Activated CD8-positive, alpha-beta T cell treated with anti-CD3 and anti-CD28 coated beads for 36 hours (primary cell): ENCODE results near the gene FBXW2. TPM values are rescaled to one million over a fixed set of nuclear protein-coding genes. Genes with fewer than 3 reads are reported as not detected.

Experiments used
- ATAC-seq: fragments of 200-7000 bp; cut with Tn5 transposase; one replicate; pipeline ENCODE4 v1.10.0; 2021; ENCODE audit warnings: mild to moderate bottlenecking, moderate library complexity
- CTCF ChIA-PET: fragments of 350-600 bp; sonication (Branson Sonifier 250); formaldehyde crosslinking; loops from one replicate; lab custom pipeline; 2021; ENCODE audit warnings: antibody characterized with exemption; lab: Charles Lee
- POLR2A ChIA-PET: fragments of 350-600 bp; sonication (Branson Sonifier 250); formaldehyde crosslinking; loops from one replicate; lab custom pipeline; 2021; ENCODE audit warnings: antibody characterized with exemption; lab: Charles Lee
- DNase-seq: peaks from one replicate; pipeline ENCODE4 v3.0.0-alpha.2; 2020
- H3K27ac Mint-ChIP-seq: one replicate; pipeline ENCODE4 v1.8.0; 2021; ENCODE audit warnings: mild to moderate bottlenecking, mixed read lengths
- H3K27me3 Mint-ChIP-seq: one replicate; pipeline ENCODE4 v1.8.0; 2021; ENCODE audit warnings: mixed read lengths
- H3K36me3 Mint-ChIP-seq: one replicate; pipeline ENCODE4 v1.8.0; 2021; ENCODE audit warnings: low read depth, mixed read lengths
- H3K4me1 Mint-ChIP-seq: one replicate; pipeline ENCODE4 v1.8.0; 2021; ENCODE audit warnings: low read depth, mixed read lengths
- H3K4me3 Mint-ChIP-seq: one replicate; pipeline ENCODE4 v1.8.0; 2021; ENCODE audit warnings: mild to moderate bottlenecking, moderate library complexity, mixed read lengths
- H3K9me3 Mint-ChIP-seq: one replicate; pipeline ENCODE4 v1.8.0; 2021; ENCODE audit warnings: mixed read lengths
- intact Hi-C: fragments of 100-400 bp; cut with micrococcal nuclease; formaldehyde crosslinking; loops from one replicate; pipeline ENCODE4 v1.10.0; 2022
- total RNA-seq, 2 experiments: library from RNA; stranded (reverse); gene quantifications; one replicate each; pipeline ENCODE4 v1.2.3, GENCODE V29; 2021
- TF ChIP-seq, protein P1 (sequence below): fragments of 200-600 bp; IDR thresholded peaks from one replicate; pipeline ENCODE4 v1.8.0; 2022; ENCODE audit warnings: antibody characterized with exemption, mild to moderate bottlenecking

Gene FBXW2
- total RNA-seq, 2 experiments from 2014 or later = 68.8 to 68.9 TPM

DNA sequence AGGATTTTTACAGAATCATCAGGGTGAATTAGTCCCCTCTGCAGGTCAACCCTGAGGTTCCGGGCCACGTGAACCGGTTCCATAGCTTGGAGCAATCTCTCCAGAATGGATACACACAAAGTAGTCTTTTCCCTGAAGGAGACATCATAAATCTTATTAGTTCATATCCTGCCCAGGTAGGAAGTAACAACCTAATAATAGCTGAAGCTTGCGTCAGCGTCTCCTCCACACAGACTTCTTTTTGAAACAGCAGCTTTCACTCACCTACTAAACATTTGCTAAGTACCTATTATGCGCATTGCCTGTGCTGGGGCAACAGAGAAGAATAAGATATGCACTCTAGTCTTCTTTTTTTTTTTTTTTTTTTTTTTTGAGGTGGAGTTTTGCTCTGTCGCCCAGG, 40.1 kb upstream of the FBXW2 start:
- no peak for DNase-seq
- ChIA-PET CTCF (interaction anchor here (1.0 to 1.4 kb wide), 2 partner anchors 219 to 335 kb away, joined by 3 read pairs; no protein-coding TSS in a partner anchor), POLR2A (interaction anchor here (0.5 to 1.4 kb wide), 3 partner anchors 9 to 1429 kb away, joined by 3 to 6 read pairs (median 3); partner anchors contain the start of gene PSMD5)
- H3K4me1 Mint-ChIP-seq = peaks cover 28% of the 10 kb centered on the region
- H3K27me3 Mint-ChIP-seq = no peaks in the 10 kb centered on the region
- no peak overlapping the region for H3K27ac Mint-ChIP-seq
- TF ChIP-seq, protein P1, sequence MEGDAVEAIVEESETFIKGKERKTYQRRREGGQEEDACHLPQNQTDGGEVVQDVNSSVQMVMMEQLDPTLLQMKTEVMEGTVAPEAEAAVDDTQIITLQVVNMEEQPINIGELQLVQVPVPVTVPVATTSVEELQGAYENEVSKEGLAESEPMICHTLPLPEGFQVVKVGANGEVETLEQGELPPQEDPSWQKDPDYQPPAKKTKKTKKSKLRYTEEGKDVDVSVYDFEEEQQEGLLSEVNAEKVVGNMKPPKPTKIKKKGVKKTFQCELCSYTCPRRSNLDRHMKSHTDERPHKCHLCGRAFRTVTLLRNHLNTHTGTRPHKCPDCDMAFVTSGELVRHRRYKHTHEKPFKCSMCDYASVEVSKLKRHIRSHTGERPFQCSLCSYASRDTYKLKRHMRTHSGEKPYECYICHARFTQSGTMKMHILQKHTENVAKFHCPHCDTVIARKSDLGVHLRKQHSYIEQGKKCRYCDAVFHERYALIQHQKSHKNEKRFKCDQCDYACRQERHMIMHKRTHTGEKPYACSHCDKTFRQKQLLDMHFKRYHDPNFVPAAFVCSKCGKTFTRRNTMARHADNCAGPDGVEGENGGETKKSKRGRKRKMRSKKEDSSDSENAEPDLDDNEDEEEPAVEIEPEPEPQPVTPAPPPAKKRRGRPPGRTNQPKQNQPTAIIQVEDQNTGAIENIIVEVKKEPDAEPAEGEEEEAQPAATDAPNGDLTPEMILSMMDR = no peak
- ATAC-seq = no peak
- intact Hi-C loops = no loop called here
- H3K9me3 Mint-ChIP-seq = no peaks in the 10 kb centered on the region
- peaks cover 52% of the 10 kb centered on the region for H3K36me3 Mint-ChIP-seq
- no peak overlapping the region for H3K4me3 Mint-ChIP-seq

DNA sequence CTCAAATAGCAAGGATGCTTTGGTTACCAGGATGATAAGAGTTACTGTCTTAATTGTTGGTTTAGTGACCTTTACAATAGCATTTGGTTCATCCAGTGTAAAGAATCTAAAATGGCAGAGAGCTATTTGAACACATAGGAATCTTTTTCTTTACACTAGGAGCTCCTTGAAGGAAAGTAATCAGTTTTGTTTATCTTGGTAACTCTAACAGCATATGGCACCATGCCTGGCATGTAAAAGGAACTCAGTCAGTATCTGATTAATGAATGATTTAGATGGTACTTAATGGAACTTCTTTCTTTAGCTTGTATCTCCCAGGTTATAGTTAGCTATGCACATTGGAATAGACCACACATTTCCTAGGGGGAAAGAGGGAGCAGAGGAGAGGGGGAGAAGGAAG, 39.6 kb upstream of the FBXW2 start:
- DNase-seq = no peak
- ChIA-PET CTCF (interaction anchor here (0.6 to 1.5 kb wide), 5 partner anchors 21 to 335 kb away, joined by 3 to 4 read pairs (median 3); no protein-coding TSS in a partner anchor), POLR2A (interaction anchor here (1.2 to 1.4 kb wide), 2 partner anchors 9 to 11 kb away, joined by 3 to 6 read pairs; partner anchors contain the start of gene PSMD5)
- Mint-ChIP-seq H3K27me3 (no peaks in the 10 kb centered on the region), H3K27ac (peak overlapping the region; percentile 14), H3K4me3 (no peak overlapping the region), H3K36me3 (peaks cover 50% of the 10 kb centered on the region), H3K4me1 (peaks cover 23% of the 10 kb centered on the region), H3K9me3 (no peaks in the 10 kb centered on the region)
- intact Hi-C loops = no loop called here
- no peak for ATAC-seq
- TF ChIP-seq, protein P1 = no peak

DNA sequence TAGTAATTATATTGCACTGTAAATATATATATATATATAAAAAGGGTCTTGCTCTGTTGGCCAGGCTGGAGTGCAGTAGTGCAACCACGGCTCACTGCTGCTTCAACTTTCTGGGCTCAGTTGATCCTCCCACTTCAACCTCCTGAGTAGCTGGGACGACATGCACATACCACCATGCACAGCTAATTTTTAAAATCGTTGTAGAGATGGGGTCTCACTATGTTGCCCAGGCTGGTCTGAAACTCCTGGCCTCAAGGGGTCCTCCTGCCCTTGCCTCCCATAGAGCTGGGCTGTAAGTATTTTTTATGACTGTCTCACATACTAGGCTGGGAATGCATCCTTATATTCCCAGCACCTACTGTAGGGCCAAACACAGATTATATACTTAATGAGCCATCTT, 37.6 kb upstream of the FBXW2 start:
- intact Hi-C loops = no loop called here
- TF ChIP-seq, protein P1 = no peak
- H3K36me3 Mint-ChIP-seq = peaks cover 55% of the 10 kb centered on the region
- ChIA-PET POLR2A (interaction anchor here (0.9 kb wide), 1 partner anchor 37 kb away, joined by 5 read pairs; the partner anchor contains the start of gene FBXW2), CTCF (no interaction called here)
- no peaks in the 10 kb centered on the region for H3K27me3 Mint-ChIP-seq
- ATAC-seq (no peak), DNase-seq (no peak)
- peaks cover 14% of the 10 kb centered on the region for H3K4me1 Mint-ChIP-seq
- no peak overlapping the region for H3K27ac Mint-ChIP-seq
- no peaks in the 10 kb centered on the region for H3K9me3 Mint-ChIP-seq
- no peak overlapping the region for H3K4me3 Mint-ChIP-seq

DNA sequence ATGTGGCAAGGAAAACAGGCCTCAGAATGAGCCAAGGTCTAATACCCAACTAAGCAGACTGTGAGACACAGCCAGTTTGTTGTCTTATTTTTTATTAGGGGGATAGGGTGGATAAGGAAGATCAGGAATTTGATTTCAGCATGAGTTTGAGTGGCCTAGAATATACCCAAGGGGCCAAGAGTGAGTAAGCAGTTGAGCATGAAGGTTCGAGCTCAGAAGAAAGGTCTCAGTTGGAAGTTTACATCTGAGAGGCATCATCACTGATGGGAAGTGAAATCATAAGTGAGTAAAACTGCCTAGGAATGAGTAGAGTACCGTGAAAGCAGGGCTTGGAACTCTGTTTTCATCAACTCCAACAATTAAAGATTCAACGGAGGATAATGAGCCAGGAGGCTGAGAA, 36.9 kb upstream of the FBXW2 start:
- ATAC-seq (no peak), DNase-seq (no peak)
- ChIA-PET CTCF (interaction anchor here (1.9 kb wide), 1 partner anchor 74 kb away, joined by 6 read pairs; no protein-coding TSS in a partner anchor), POLR2A (interaction anchor here (0.9 kb wide), 1 partner anchor 36 kb away, joined by 5 read pairs; the partner anchor contains the start of gene FBXW2)
- H3K36me3 Mint-ChIP-seq = peaks cover 55% of the 10 kb centered on the region
- H3K27ac Mint-ChIP-seq = peak overlapping the region; percentile 4
- H3K9me3 Mint-ChIP-seq = no peaks in the 10 kb centered on the region
- H3K4me1 Mint-ChIP-seq = peaks cover 14% of the 10 kb centered on the region
- TF ChIP-seq, protein P1 = no peak
- H3K27me3 Mint-ChIP-seq = no peaks in the 10 kb centered on the region
- no peak overlapping the region for H3K4me3 Mint-ChIP-seq
- intact Hi-C loops = no loop called here

DNA sequence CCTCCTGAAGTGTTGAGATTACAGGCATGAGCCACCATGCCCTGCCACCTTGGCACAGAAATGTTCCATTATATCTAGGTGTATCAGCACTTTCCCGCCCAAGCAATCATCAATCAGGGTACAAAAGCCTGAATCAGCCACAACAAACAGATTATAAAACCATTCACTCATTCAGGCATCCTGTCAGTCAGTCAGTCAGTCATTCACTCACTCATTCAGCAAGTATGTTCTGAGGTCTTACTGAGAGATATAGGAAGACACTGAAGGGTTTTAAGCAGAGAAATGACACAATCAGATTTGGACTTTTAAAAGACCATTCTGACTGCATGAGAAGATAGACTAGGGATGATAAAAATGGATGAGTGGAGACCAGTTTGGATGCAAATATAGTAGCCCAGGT, 36.4 kb upstream of the FBXW2 start:
- H3K4me3 Mint-ChIP-seq = no peak overlapping the region
- no peak for ATAC-seq
- intact Hi-C loops = no loop called here
- H3K27ac Mint-ChIP-seq = peak overlapping the region; percentile 21
- POLR2A ChIA-PET = no interaction called here
- peaks cover 16% of the 10 kb centered on the region for H3K4me1 Mint-ChIP-seq
- no peaks in the 10 kb centered on the region for H3K27me3 Mint-ChIP-seq
- H3K36me3 Mint-ChIP-seq = peaks cover 56% of the 10 kb centered on the region
- CTCF ChIA-PET = interaction anchor here (1.9 kb wide), 1 partner anchor 74 kb away, joined by 6 read pairs; no protein-coding TSS in a partner anchor
- DNase-seq = no peak
- TF ChIP-seq, protein P1 = no peak
- no peaks in the 10 kb centered on the region for H3K9me3 Mint-ChIP-seq
